K562 (cell line): Measurements from ENCODE around the gene THUMPD2. TPM values are rescaled to one million over a fixed set of nuclear protein-coding genes. Genes with fewer than 3 reads are reported as not detected.
A peak's percentile ranks its signal among the peaks of the same experiment; 100 is the strongest.

Experiments used
- BRF2 ChIP-seq: IDR thresholded peaks from 3 replicates; pipeline ENCODE4 v1.6.1; 2011; ENCODE audit warnings: borderline replicate concordance, mild to moderate bottlenecking; ENCODE audit not compliant: insufficient read length, insufficient read depth
- CBX3 ChIP-seq, 2 experiments: IDR thresholded peaks; 1 replicate in 1 of 2; 2 replicates in 1 of 2; pipeline ENCODE4 v1.6.1; 2012; ENCODE audit warnings: inconsistent platforms in 2 of 2, low read length in 2 of 2, borderline replicate concordance in 1 of 2, control low read depth in 1 of 2
- KLF16 ChIP-seq: IDR thresholded peaks from 2 replicates; pipeline ENCODE4 v1.6.1; 2016; ENCODE audit warnings: antibody characterized with exemption
- MCM5 ChIP-seq: fragments of 450-650 bp; IDR thresholded peaks from 2 replicates; pipeline ENCODE4 v1.6.1; 2016; ENCODE audit warnings: low read depth
- MTF1 ChIP-seq: fragments of 250-450 bp; sonication (Bioruptor Pico); IDR thresholded peaks from 2 replicates; pipeline ENCODE4 v1.9.0; 2021; ENCODE audit warnings: moderate library complexity, mild to moderate bottlenecking, inconsistent platforms, borderline replicate concordance
- NCOA1 ChIP-seq: fragments of 450-650 bp; IDR thresholded peaks from 2 replicates; pipeline ENCODE4 v1.6.1; 2016; ENCODE audit warnings: low read depth
- NFE2 ChIP-seq: IDR thresholded peaks from 2 replicates; pipeline ENCODE4 v1.6.1; 2014; ENCODE audit warnings: antibody characterized with exemption, low read depth
- NFIC ChIP-seq: fragments of 450-650 bp; IDR thresholded peaks from 2 replicates; pipeline ENCODE4 v1.6.1; 2017; ENCODE audit warnings: mild to moderate bottlenecking, inconsistent platforms
- RBBP5 ChIP-seq: fragments of 200-600 bp; sonication (generic); IDR thresholded peaks from 2 replicates; pipeline ENCODE4 v1.6.1; 2012; ENCODE audit warnings: borderline replicate concordance, mild to moderate bottlenecking, low read length, control low read depth, inconsistent platforms; ENCODE audit not compliant: insufficient read depth, poor library complexity, severe bottlenecking
- SMARCA4 ChIP-seq: fragments of 450-650 bp; IDR thresholded peaks from 2 replicates; pipeline ENCODE4 v1.6.1; 2016
- SRSF3 ChIP-seq: fragments of 200-400 bp; formaldehyde crosslinking; IDR thresholded peaks from 2 replicates; pipeline ENCODE4 v1.6.1; 2016; ENCODE audit warnings: mild to moderate bottlenecking, low read length, moderate library complexity; ENCODE audit not compliant: insufficient read depth
- TAF1 ChIP-seq: IDR thresholded peaks from 2 replicates; pipeline ENCODE4 v1.6.1; 2011; ENCODE audit warnings: mild to moderate bottlenecking, low read length, moderate library complexity; ENCODE audit not compliant: insufficient read depth, control insufficient read depth, severe bottlenecking; ENCODE audit errors: extremely low read depth
- YY1 ChIP-seq, 3 experiments: IDR thresholded peaks; 2 replicates each; pipeline ENCODE4 v1.6.1; 2011; ENCODE audit warnings: low read length in 2 of 3, mild to moderate bottlenecking in 2 of 3, moderate library complexity in 2 of 3, borderline replicate concordance in 1 of 3, control low read depth in 1 of 3, low read depth in 1 of 3; ENCODE audit not compliant: insufficient read depth in 3 of 3, insufficient replicate concordance in 2 of 3, control insufficient read depth in 1 of 3, insufficient read length in 1 of 3; ENCODE audit errors: extremely low read depth in 1 of 3
- ZFX ChIP-seq: sonication (generic); formaldehyde crosslinking; IDR thresholded peaks from 2 replicates; pipeline ENCODE4 v1.8.0; 2022; ENCODE audit warnings: mild to moderate bottlenecking, missing genetic modification reagents, moderate library complexity
- ZKSCAN8 ChIP-seq: fragments of 200-800 bp; sonication (Bioruptor generic); IDR thresholded peaks from 2 replicates; pipeline ENCODE4 v1.6.1; 2016; ENCODE audit warnings: missing genetic modification characterization, missing compliant biosample characterization
- ZNF217 ChIP-seq: sonication (generic); formaldehyde crosslinking; IDR thresholded peaks from 2 replicates; pipeline ENCODE4 v1.8.0; 2022; ENCODE audit warnings: mild to moderate bottlenecking, missing genetic modification reagents
- ZNF830 ChIP-seq: fragments of 250-450 bp; sonication (Bioruptor Pico); IDR thresholded peaks from 2 replicates; pipeline ENCODE4 v1.5.0; 2021; ENCODE audit warnings: mild to moderate bottlenecking
- ZSCAN32 ChIP-seq: fragments of 450-650 bp; formaldehyde crosslinking; IDR thresholded peaks from 2 replicates; pipeline ENCODE4 v1.4.0; 2020; ENCODE audit warnings: mild to moderate bottlenecking, moderate library complexity
- ZZZ3 ChIP-seq: fragments of 450-650 bp; IDR thresholded peaks from 2 replicates; pipeline ENCODE4 v1.6.1; 2016; ENCODE audit warnings: antibody characterized with exemption, mild to moderate bottlenecking, moderate library complexity
- polyA plus RNA-seq, 8 experiments: library from polyadenylated mRNA; depleted of rRNA in 4 of 8; stranded (reverse) in 5 of 8; unstranded in 3 of 8; fragments of >200 nt; fragmentation: Nextera tagmentation in 2 of 8; fragmentation: Illumina TruSeq in 1 of 8; extraction: Ambion mirVana in 2 of 8; extraction: Trizol in 1 of 8; gene quantifications; 2 replicates each; pipeline versions ENCODE4 v1.2.1 to v1.2.3, GENCODE V29; 2011 to 2014; ENCODE audit warnings: inconsistent platforms in 1 of 8, missing spikeins in 1 of 8
- total RNA-seq, 7 experiments: library from RNA; depleted of rRNA in 6 of 7; stranded (reverse); fragments of >200 nt in 6 of 7; fragmentation: Illumina TruSeq in 2 of 7; extraction: Trizol in 2 of 7; gene quantifications; 2 replicates each; pipeline versions ENCODE4 v1.2.1 to v1.2.3, GENCODE V29; 2011 to 2021; ENCODE audit warnings: low replicate concordance in 1 of 7
- TF ChIP-seq, protein P1 (sequence below): fragments of 450-650 bp; IDR thresholded peaks from 2 replicates; pipeline ENCODE4 v1.6.1; 2016; ENCODE audit warnings: low read depth, mild to moderate bottlenecking, moderate library complexity
- TF ChIP-seq, protein P2 (sequence below): sonication (generic); formaldehyde crosslinking; IDR thresholded peaks from 2 replicates; pipeline ENCODE4 v1.8.1; 2023; ENCODE audit warnings: mild to moderate bottlenecking, missing genetic modification reagents
- TF ChIP-seq, protein P3 (sequence below): fragments of 450-650 bp; formaldehyde crosslinking; IDR thresholded peaks from 2 replicates; pipeline ENCODE4 v1.4.0; 2020; ENCODE audit warnings: mild to moderate bottlenecking, moderate library complexity

The THUMPD2 gene
- total and polyA plus RNA-seq, 9 of the 15 experiments (the other 6 are each of a cell fraction or from before 2014, with no cell fraction given): 9.6 to 40.4 (median 24.0) TPM

- TF ChIP-seq, protein P1, sequence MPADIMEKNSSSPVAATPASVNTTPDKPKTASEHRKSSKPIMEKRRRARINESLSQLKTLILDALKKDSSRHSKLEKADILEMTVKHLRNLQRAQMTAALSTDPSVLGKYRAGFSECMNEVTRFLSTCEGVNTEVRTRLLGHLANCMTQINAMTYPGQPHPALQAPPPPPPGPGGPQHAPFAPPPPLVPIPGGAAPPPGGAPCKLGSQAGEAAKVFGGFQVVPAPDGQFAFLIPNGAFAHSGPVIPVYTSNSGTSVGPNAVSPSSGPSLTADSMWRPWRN: no peak
- TF ChIP-seq MCM5 (no peak), ZNF217 (no peak), KLF16 (no peak), ZSCAN32 (CRISPR knock-in tag) (no peak), SMARCA4 (no peak), MTF1 (CRISPR knock-in tag) (no peak), ZKSCAN8 (no peak), TAF1 (peak; percentile 21), RBBP5 (peak; percentile 40), ZZZ3 (no peak), BRF2 (no peak), NCOA1 (0 out of 2 replicates have a peak, but pooled peaks have one; percentile 12), ZFX (no peak), NFIC (peak; percentile 21; the same call in 1 of the 2 replicates), NFE2 (no peak), ZNF830 (CRISPR knock-in tag) (no peak), YY1 (IDR thresholded peaks at IDR 0.05; ENCODE audit: borderline replicate concordance in 1 of 3, control insufficient read depth in 1 of 3, extremely low read depth in 1 of 3, insufficient read depth in 3 of 3, insufficient read length in 1 of 3, insufficient replicate concordance in 2 of 3, low read depth in 1 of 3, low read length in 2 of 3) (no peak), CBX3 (IDR thresholded peaks at IDR 0.05; ENCODE audit: borderline replicate concordance in 1 of 2, low read length in 2 of 2) (no peak; a peak in 1 of 3 replicates), SRSF3 (no peak)
- TF ChIP-seq, protein P2, sequence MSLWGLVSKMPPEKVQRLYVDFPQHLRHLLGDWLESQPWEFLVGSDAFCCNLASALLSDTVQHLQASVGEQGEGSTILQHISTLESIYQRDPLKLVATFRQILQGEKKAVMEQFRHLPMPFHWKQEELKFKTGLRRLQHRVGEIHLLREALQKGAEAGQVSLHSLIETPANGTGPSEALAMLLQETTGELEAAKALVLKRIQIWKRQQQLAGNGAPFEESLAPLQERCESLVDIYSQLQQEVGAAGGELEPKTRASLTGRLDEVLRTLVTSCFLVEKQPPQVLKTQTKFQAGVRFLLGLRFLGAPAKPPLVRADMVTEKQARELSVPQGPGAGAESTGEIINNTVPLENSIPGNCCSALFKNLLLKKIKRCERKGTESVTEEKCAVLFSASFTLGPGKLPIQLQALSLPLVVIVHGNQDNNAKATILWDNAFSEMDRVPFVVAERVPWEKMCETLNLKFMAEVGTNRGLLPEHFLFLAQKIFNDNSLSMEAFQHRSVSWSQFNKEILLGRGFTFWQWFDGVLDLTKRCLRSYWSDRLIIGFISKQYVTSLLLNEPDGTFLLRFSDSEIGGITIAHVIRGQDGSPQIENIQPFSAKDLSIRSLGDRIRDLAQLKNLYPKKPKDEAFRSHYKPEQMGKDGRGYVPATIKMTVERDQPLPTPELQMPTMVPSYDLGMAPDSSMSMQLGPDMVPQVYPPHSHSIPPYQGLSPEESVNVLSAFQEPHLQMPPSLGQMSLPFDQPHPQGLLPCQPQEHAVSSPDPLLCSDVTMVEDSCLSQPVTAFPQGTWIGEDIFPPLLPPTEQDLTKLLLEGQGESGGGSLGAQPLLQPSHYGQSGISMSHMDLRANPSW (CRISPR knock-in tag): no peak
- TF ChIP-seq, protein P3, sequence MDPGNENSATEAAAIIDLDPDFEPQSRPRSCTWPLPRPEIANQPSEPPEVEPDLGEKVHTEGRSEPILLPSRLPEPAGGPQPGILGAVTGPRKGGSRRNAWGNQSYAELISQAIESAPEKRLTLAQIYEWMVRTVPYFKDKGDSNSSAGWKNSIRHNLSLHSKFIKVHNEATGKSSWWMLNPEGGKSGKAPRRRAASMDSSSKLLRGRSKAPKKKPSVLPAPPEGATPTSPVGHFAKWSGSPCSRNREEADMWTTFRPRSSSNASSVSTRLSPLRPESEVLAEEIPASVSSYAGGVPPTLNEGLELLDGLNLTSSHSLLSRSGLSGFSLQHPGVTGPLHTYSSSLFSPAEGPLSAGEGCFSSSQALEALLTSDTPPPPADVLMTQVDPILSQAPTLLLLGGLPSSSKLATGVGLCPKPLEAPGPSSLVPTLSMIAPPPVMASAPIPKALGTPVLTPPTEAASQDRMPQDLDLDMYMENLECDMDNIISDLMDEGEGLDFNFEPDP: no peak
Measured at GRCh38 chr2:39780825-39781600, 2.0 kb upstream of the THUMPD2 start (continued).
